Panc1 (cell line): ENCODE measurements around the gene OGFOD2. TPM values are rescaled to one million over a fixed set of nuclear protein-coding genes. Genes with fewer than 3 reads are reported as not detected.
A peak's percentile ranks its signal among the peaks of the same experiment; 100 is the strongest.

Experiments
- ATAC-seq: fragments of 200-7000 bp; cut with Tn5 transposase; 2 replicates; pipeline ENCODE4 v1.9.1; 2020; ENCODE audit warnings: mild to moderate bottlenecking, moderate library complexity
- BruUV-seq: library from RNA; stranded (reverse); fragments of 400-500 nt; replicated peaks from 2 replicates; lab custom pipeline; 2021; lab: Mats Ljungman, UMichigan
- CTCF ChIA-PET: fragments of 300-600 bp; sonication (Branson Sonifier 250); formaldehyde crosslinking; loops from one replicate; lab custom pipeline; 2022; ENCODE audit warnings: antibody characterized with exemption; lab: Charles Lee
- POLR2A ChIA-PET: fragments of 300-600 bp; sonication (Branson Sonifier 250); formaldehyde crosslinking; loops from one replicate; lab custom pipeline; 2022; ENCODE audit warnings: antibody characterized with exemption; lab: Charles Lee
- DNase-seq: peaks from one replicate; pipeline ENCODE4 v3.0.0-alpha.2; 2010; ENCODE audit warnings: low read depth, low spot score
- H3K27ac ChIP-seq: 2 replicates; pipeline ENCODE4 v1.5.1; 2011; ENCODE audit warnings: mild to moderate bottlenecking, low read length, inconsistent platforms
- H3K27me3 ChIP-seq: fragments of 200-500 bp; sonication (Bioruptor generic); 2 replicates; pipeline ENCODE4 v1.6.0; 2014; ENCODE audit warnings: low read length, inconsistent platforms; ENCODE audit not compliant: control insufficient read depth, insufficient read depth
- H3K36me3 ChIP-seq: fragments of 200-500 bp; sonication (Bioruptor generic); 2 replicates; pipeline ENCODE4 v1.5.1; 2014; ENCODE audit warnings: inconsistent platforms, mild to moderate bottlenecking, low read length, moderate library complexity; ENCODE audit not compliant: control insufficient read depth, insufficient read depth
- H3K4me1 ChIP-seq: 2 replicates; pipeline ENCODE4 v1.5.1; 2011; ENCODE audit warnings: inconsistent platforms, mild to moderate bottlenecking, low read length, moderate library complexity; ENCODE audit not compliant: control insufficient read depth, insufficient read depth
- H3K4me3 ChIP-seq, 2 experiments: 2 replicates each; pipeline ENCODE4 v1.5.1; 2011 to 2012; ENCODE audit warnings: low read depth in 2 of 2, low read length in 2 of 2, mild to moderate bottlenecking in 2 of 2, inconsistent platforms in 1 of 2, moderate library complexity in 1 of 2
- H3K9me3 ChIP-seq: fragments of 200-500 bp; sonication (Bioruptor generic); 2 replicates; pipeline ENCODE4 v1.5.1; 2014; ENCODE audit warnings: low read depth, mild to moderate bottlenecking, inconsistent platforms, low read length, moderate library complexity; ENCODE audit not compliant: control insufficient read depth, insufficient read depth
- CTCF ChIP-seq: fragments of 450-650 bp; IDR thresholded peaks from 2 replicates; pipeline ENCODE4 v1.5.1; 2017; ENCODE audit warnings: mild to moderate bottlenecking
- POLR2AphosphoS5 ChIP-seq: IDR thresholded peaks from 2 replicates; pipeline ENCODE4 v1.6.1; 2012; ENCODE audit warnings: mild to moderate bottlenecking, low read depth, low read length, moderate library complexity
- REST ChIP-seq, 2 experiments: IDR thresholded peaks; 2 replicates each; pipeline ENCODE4 v1.6.1; 2011 to 2012; ENCODE audit warnings: low read depth in 2 of 2, control low read depth in 1 of 2, low read length in 1 of 2, mild to moderate bottlenecking in 1 of 2, moderate library complexity in 1 of 2; ENCODE audit not compliant: insufficient read depth in 1 of 2
- SIN3A ChIP-seq: IDR thresholded peaks from 2 replicates; pipeline ENCODE4 v1.6.1; 2012; ENCODE audit warnings: low read depth, mild to moderate bottlenecking, low read length, moderate library complexity, borderline replicate concordance; ENCODE audit not compliant: insufficient read depth
- TCF7L2 ChIP-seq: IDR thresholded peaks from 2 replicates; pipeline ENCODE4 v1.6.1; 2011; ENCODE audit warnings: mild to moderate bottlenecking, low read depth, low read length, inconsistent platforms
- in situ Hi-C: cut with HindIII; loops from 2 replicates; pipeline ENCODE4 v1.10.0; 2016; ENCODE audit warnings: low sequenced_read_pairs, low pct_unique_long_range_greater_than_20kb
- intact Hi-C: fragments of 100-400 bp; cut with micrococcal nuclease; formaldehyde crosslinking; loops from one replicate; pipeline ENCODE4 v1.10.0; 2022; ENCODE audit not compliant: unreplicated experiment
- total RNA-seq: library from RNA; stranded (reverse); gene quantifications from one replicate; pipeline ENCODE4 v1.2.1, GENCODE V29; 2021; ENCODE audit not compliant: unreplicated experiment

Gene OGFOD2
- total RNA-seq, 1 experiment from 2014 or later = 32.0 TPM

GRCh38 chr12:122982963-122983788 is 8.1 kb downstream of the OGFOD2 start:
- no peak for ATAC-seq
- Histone ChIP-seq H3K27ac (peak overlapping the region; percentile 92), H3K4me1 (peaks cover 37% of the 10 kb centered on the region), H3K27me3 (no peaks in the 10 kb centered on the region), H3K9me3 (no peaks in the 10 kb centered on the region), H3K4me3 (no peak overlapping the region), H3K36me3 (no peaks in the 10 kb centered on the region; the same call in 1 of the 2 replicates)
- no peak for DNase-seq
- intact Hi-C loops = loop anchor here (10.0 kb wide), 2 partner anchors 162 to 252 kb away; partner anchors contain the start of genes MPHOSPH9 and MTRFR
- no TSS peak for BruUV-seq
- POLR2A ChIA-PET = no interaction called here
- TF ChIP-seq REST (IDR thresholded peaks at IDR 0.05; ENCODE audit: insufficient read depth in 1 of 2, low read depth in 2 of 2, low read length in 1 of 2) (no peak), POLR2AphosphoS5 (peak; percentile 12; the same call in 1 of the 2 replicates)
- CTCF ChIA-PET = interaction anchor here (1.0 kb wide), 1 partner anchor 123 kb away, joined by 4 read pairs; no protein-coding TSS in a partner anchor
- in situ Hi-C loops = no loop called here

GRCh38 chr12:122983789-122984515 is 8.9 kb downstream of the OGFOD2 start:
- TSS peak; percentile 90 for BruUV-seq
- H3K27ac ChIP-seq = peak overlapping the region; percentile 34; the same call in 1 of the 2 replicates
- ATAC-seq (no peak), DNase-seq (no peak)
- no peaks in the 10 kb centered on the region for H3K9me3 ChIP-seq
- in situ Hi-C loops (no loop called here), intact Hi-C loops (loop anchor here (10.0 kb wide), 2 partner anchors 161 to 251 kb away; partner anchors contain the start of genes MPHOSPH9 and MTRFR)
- TF ChIP-seq CTCF (no peak), REST (IDR thresholded peaks at IDR 0.05; ENCODE audit: insufficient read depth in 1 of 2, low read depth in 2 of 2, low read length in 1 of 2) (no peak), SIN3A (no peak), TCF7L2 (no peak), POLR2AphosphoS5 (no peak)
- H3K4me1 ChIP-seq = peaks cover 37% of the 10 kb centered on the region
- CTCF ChIA-PET = interaction anchor here (0.7 kb wide), 1 partner anchor 10 kb away, joined by 3 read pairs; no protein-coding TSS in a partner anchor
- H3K36me3 ChIP-seq = no peaks in the 10 kb centered on the region; the same call in 1 of the 2 replicates
- H3K27me3 ChIP-seq = no peaks in the 10 kb centered on the region
- POLR2A ChIA-PET = no interaction called here
- no peak overlapping the region for H3K4me3 ChIP-seq
